ENCODE results near the gene CEL. TPM values are rescaled to one million over a fixed set of nuclear protein-coding genes. Genes with fewer than 3 reads are reported as not detected.
"Not testable (repeated sequence)": the region's sequence is repeated elsewhere in the genome, so short reads cannot be mapped to it uniquely, and the experiment has no call there.

The CEL gene
- total and polyA plus RNA-seq, 2 donors (not counting 1 experiment from before 2014, with no cell fraction given): 0.12 to 0.33 TPM

- Histone ChIP-seq H3K4me1 (ENCODE audit: control insufficient read depth, extremely low read depth, insufficient read depth, low read length) (no peaks in the 10 kb centered on the region), H3K4me3 (replicated peaks in 1 of 4; ENCODE audit: control extremely low read depth in 1 of 4, insufficient read depth in 1 of 4, low read depth in 3 of 4, low read length in 4 of 4) (no peak overlapping the region), H3K27me3 (ENCODE audit: control insufficient read depth, insufficient read depth, low read length) (no peaks in the 10 kb centered on the region), H3K9me3 (ENCODE audit: control insufficient read depth, insufficient read depth, low read depth, low read length) (no peaks in the 10 kb centered on the region), H3K36me3 (ENCODE audit: control insufficient read depth, insufficient read depth, low read length) (peaks cover 1% of the 10 kb centered on the region), H3K79me2 (ENCODE audit: control insufficient read depth, insufficient read depth, low read length) (no peaks in the 10 kb centered on the region), H2AFZ (ENCODE audit: low read length) (no peak overlapping the region), H4K20me1 (ENCODE audit: control insufficient read depth, extremely low read depth, insufficient read depth, low read length) (no peaks in the 10 kb centered on the region), H3K9ac (ENCODE audit: insufficient read depth, low read length) (no peak overlapping the region), H3K4me2 (ENCODE audit: extremely low read depth, insufficient read depth, low read length) (no peak overlapping the region), H3K27ac (ENCODE audit: insufficient read depth, low read length) (no peak overlapping the region)
- TF ChIP-seq, protein P1, sequence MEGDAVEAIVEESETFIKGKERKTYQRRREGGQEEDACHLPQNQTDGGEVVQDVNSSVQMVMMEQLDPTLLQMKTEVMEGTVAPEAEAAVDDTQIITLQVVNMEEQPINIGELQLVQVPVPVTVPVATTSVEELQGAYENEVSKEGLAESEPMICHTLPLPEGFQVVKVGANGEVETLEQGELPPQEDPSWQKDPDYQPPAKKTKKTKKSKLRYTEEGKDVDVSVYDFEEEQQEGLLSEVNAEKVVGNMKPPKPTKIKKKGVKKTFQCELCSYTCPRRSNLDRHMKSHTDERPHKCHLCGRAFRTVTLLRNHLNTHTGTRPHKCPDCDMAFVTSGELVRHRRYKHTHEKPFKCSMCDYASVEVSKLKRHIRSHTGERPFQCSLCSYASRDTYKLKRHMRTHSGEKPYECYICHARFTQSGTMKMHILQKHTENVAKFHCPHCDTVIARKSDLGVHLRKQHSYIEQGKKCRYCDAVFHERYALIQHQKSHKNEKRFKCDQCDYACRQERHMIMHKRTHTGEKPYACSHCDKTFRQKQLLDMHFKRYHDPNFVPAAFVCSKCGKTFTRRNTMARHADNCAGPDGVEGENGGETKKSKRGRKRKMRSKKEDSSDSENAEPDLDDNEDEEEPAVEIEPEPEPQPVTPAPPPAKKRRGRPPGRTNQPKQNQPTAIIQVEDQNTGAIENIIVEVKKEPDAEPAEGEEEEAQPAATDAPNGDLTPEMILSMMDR (conservative IDR thresholded peaks at IDR 0.05 in 1 of 2, IDR thresholded peaks at IDR 0.05 in 1 of 2; ENCODE audit: low read depth in 1 of 2, low read length in 2 of 2): no peak
- no peak for TF ChIP-seq EZH2 (IDR thresholded peaks at IDR 0.05; ENCODE audit: low read length, missing control alignments)
- DNase-seq (ENCODE audit: low read depth in 2 of 2): no peak
Measured at GRCh38 chr9:133067006-133067405, 5.2 kb downstream of the CEL start.

DNA sequence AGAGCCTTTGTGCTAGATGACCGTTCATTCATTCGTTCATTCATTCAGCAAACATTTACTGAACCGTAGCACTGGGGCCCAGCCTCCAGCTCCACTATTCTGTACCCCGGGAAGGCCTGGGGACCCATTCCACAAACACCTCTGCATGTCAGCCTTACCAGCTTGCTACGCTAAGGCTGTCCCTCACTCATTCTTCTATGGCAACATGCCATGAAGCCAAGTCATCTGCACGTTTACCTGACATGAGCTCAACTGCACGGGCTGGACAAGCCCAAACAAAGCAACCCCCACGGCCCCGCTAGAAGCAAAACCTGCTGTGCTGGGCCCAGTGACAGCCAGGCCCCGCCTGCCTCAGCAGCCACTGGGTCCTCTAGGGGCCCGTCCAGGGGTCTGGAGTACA, 6.0 kb downstream of the CEL start:
- no peaks in the 10 kb centered on the region for H3K4me1 ChIP-seq (ENCODE audit: control insufficient read depth, extremely low read depth, insufficient read depth, low read length)
- H3K4me2 ChIP-seq (ENCODE audit: extremely low read depth, insufficient read depth, low read length): no peak overlapping the region
- H3K36me3 ChIP-seq (ENCODE audit: control insufficient read depth, insufficient read depth, low read length): peaks cover 1% of the 10 kb centered on the region
- no peaks in the 10 kb centered on the region for H3K27me3 ChIP-seq (ENCODE audit: control insufficient read depth, insufficient read depth, low read length)
- no peaks in the 10 kb centered on the region for H3K79me2 ChIP-seq (ENCODE audit: control insufficient read depth, insufficient read depth, low read length)
- H3K27ac ChIP-seq (ENCODE audit: insufficient read depth, low read length): no peak overlapping the region
- no peak overlapping the region for H3K4me3 ChIP-seq (replicated peaks in 1 of 4; ENCODE audit: control extremely low read depth in 1 of 4, insufficient read depth in 1 of 4, low read depth in 3 of 4, low read length in 4 of 4)
- H3K9ac ChIP-seq (ENCODE audit: insufficient read depth, low read length): no peak overlapping the region
- no peaks in the 10 kb centered on the region for H4K20me1 ChIP-seq (ENCODE audit: control insufficient read depth, extremely low read depth, insufficient read depth, low read length)
- H3K9me3 ChIP-seq (ENCODE audit: control insufficient read depth, insufficient read depth, low read depth, low read length): no peaks in the 10 kb centered on the region
- TF ChIP-seq, protein P1 (conservative IDR thresholded peaks at IDR 0.05 in 1 of 2, IDR thresholded peaks at IDR 0.05 in 1 of 2; ENCODE audit: low read depth in 1 of 2, low read length in 2 of 2): no peak
- TF ChIP-seq EZH2 (IDR thresholded peaks at IDR 0.05; ENCODE audit: low read length, missing control alignments): no peak
- DNase-seq (ENCODE audit: low read depth in 2 of 2): no peak
- H2AFZ ChIP-seq (ENCODE audit: low read length): no peak overlapping the region

DNA sequence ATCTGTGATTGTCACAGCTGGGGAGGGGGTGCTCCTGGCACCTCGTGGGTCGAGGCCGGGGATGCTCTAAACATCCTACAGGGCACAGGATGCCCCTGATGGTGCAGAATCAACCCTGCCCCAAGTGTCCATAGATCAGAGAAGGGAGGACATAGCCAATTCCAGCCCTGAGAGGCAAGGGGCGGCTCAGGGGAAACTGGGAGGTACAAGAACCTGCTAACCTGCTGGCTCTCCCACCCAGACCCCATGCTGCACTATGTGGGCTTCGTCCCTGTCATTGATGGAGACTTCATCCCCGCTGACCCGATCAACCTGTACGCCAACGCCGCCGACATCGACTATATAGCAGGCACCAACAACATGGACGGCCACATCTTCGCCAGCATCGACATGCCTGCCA, 6.7 kb downstream of the CEL start:
- not testable (repeated sequence) for H2AFZ ChIP-seq (ENCODE audit: low read length); H3K9ac ChIP-seq (ENCODE audit: insufficient read depth, low read length); H3K4me1 ChIP-seq (ENCODE audit: control insufficient read depth, extremely low read depth, insufficient read depth, low read length); H3K4me2 ChIP-seq (ENCODE audit: extremely low read depth, insufficient read depth, low read length); H3K36me3 ChIP-seq (ENCODE audit: control insufficient read depth, insufficient read depth, low read length); H3K79me2 ChIP-seq (ENCODE audit: control insufficient read depth, insufficient read depth, low read length); H3K27ac ChIP-seq (ENCODE audit: insufficient read depth, low read length); H4K20me1 ChIP-seq (ENCODE audit: control insufficient read depth, extremely low read depth, insufficient read depth, low read length); H3K4me3 ChIP-seq (replicated peaks in 1 of 4; ENCODE audit: control extremely low read depth in 1 of 4, insufficient read depth in 1 of 4, low read depth in 3 of 4, low read length in 4 of 4); H3K9me3 ChIP-seq (ENCODE audit: control insufficient read depth, insufficient read depth, low read depth, low read length); H3K27me3 ChIP-seq (ENCODE audit: control insufficient read depth, insufficient read depth, low read length); DNase-seq (ENCODE audit: low read depth in 2 of 2)

DNA sequence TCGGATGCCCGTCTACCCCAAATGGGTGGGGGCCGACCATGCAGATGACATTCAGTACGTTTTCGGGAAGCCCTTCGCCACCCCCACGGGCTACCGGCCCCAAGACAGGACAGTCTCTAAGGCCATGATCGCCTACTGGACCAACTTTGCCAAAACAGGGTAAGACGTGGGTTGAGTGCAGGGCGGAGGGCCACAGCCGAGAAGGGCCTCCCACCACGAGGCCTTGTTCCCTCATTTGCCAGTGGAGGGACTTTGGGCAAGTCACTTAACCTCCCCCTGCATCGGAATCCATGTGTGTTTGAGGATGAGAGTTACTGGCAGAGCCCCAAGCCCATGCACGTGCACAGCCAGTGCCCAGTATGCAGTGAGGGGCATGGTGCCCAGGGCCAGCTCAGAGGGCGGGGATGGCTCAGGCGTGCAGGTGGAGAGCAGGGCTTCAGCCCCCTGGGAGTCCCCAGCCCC, 8.8 kb downstream of the CEL start:
- not testable (repeated sequence) for H3K27me3 ChIP-seq (ENCODE audit: control insufficient read depth, insufficient read depth, low read length); H2AFZ ChIP-seq (ENCODE audit: low read length); DNase-seq (ENCODE audit: low read depth in 2 of 2); H3K79me2 ChIP-seq (ENCODE audit: control insufficient read depth, insufficient read depth, low read length); H3K27ac ChIP-seq (ENCODE audit: insufficient read depth, low read length); H3K4me3 ChIP-seq (replicated peaks in 1 of 4; ENCODE audit: control extremely low read depth in 1 of 4, insufficient read depth in 1 of 4, low read depth in 3 of 4, low read length in 4 of 4); H3K9ac ChIP-seq (ENCODE audit: insufficient read depth, low read length); H4K20me1 ChIP-seq (ENCODE audit: control insufficient read depth, extremely low read depth, insufficient read depth, low read length); H3K9me3 ChIP-seq (ENCODE audit: control insufficient read depth, insufficient read depth, low read depth, low read length); H3K4me2 ChIP-seq (ENCODE audit: extremely low read depth, insufficient read depth, low read length); H3K4me1 ChIP-seq (ENCODE audit: control insufficient read depth, extremely low read depth, insufficient read depth, low read length); H3K36me3 ChIP-seq (ENCODE audit: control insufficient read depth, insufficient read depth, low read length)

- not testable (repeated sequence) for H3K27ac ChIP-seq (ENCODE audit: insufficient read depth, low read length); H4K20me1 ChIP-seq (ENCODE audit: control insufficient read depth, extremely low read depth, insufficient read depth, low read length); H3K9me3 ChIP-seq (ENCODE audit: control insufficient read depth, insufficient read depth, low read depth, low read length); DNase-seq (ENCODE audit: low read depth in 2 of 2); H3K9ac ChIP-seq (ENCODE audit: insufficient read depth, low read length); H3K4me1 ChIP-seq (ENCODE audit: control insufficient read depth, extremely low read depth, insufficient read depth, low read length); H3K79me2 ChIP-seq (ENCODE audit: control insufficient read depth, insufficient read depth, low read length); H3K4me2 ChIP-seq (ENCODE audit: extremely low read depth, insufficient read depth, low read length); H3K36me3 ChIP-seq (ENCODE audit: control insufficient read depth, insufficient read depth, low read length); H3K4me3 ChIP-seq (replicated peaks in 1 of 4; ENCODE audit: control extremely low read depth in 1 of 4, insufficient read depth in 1 of 4, low read depth in 3 of 4, low read length in 4 of 4); H3K27me3 ChIP-seq (ENCODE audit: control insufficient read depth, insufficient read depth, low read length); H2AFZ ChIP-seq (ENCODE audit: low read length)
Measured at GRCh38 chr9:133070985-133071384, 9.2 kb downstream of the CEL start.

All from fibroblast of lung (primary cell).